ENCODE measurements around the gene ADAMTS9.

Gene ADAMTS9

GRCh38 chr3:64651741-64652241 is 36.0 kb downstream of the ADAMTS9 start:
- no peak for DNase-seq

GRCh38 chr3:64651303-64651702 is 36.5 kb downstream of the ADAMTS9 start:
- DNase-seq, result no peak

- no peak for DNase-seq
Measured at GRCh38 chr3:64650715-64651114, 37.1 kb downstream of the ADAMTS9 start.

- DNase-seq, result no peak
Measured at GRCh38 chr3:64650096-64650622, 37.6 kb downstream of the ADAMTS9 start.

GRCh38 chr3:64648927-64649906 is 38.6 kb downstream of the ADAMTS9 start:
- DNase-seq, result peak; percentile 18

- no peak for DNase-seq
Measured at GRCh38 chr3:64647825-64648224, 40.0 kb downstream of the ADAMTS9 start.

- DNase-seq, result no peak
Measured at GRCh38 chr3:64645243-64645642, 42.6 kb downstream of the ADAMTS9 start.

- no peak for DNase-seq
Measured at GRCh38 chr3:64644483-64644882, 43.3 kb downstream of the ADAMTS9 start.

- peak; percentile 1 for DNase-seq
Measured at GRCh38 chr3:64642327-64643151, 45.3 kb downstream of the ADAMTS9 start.

GRCh38 chr3:64638981-64639481 is 48.8 kb downstream of the ADAMTS9 start:
- DNase-seq, result peak; percentile 13

GRCh38 chr3:64638511-64638910 is 49.3 kb downstream of the ADAMTS9 start:
- no peak for DNase-seq

GRCh38 chr3:64634417-64634816 is 53.4 kb downstream of the ADAMTS9 start:
- DNase-seq, result no peak

GRCh38 chr3:64631951-64632350 is 55.8 kb downstream of the ADAMTS9 start:
- DNase-seq, result no peak

GRCh38 chr3:64627471-64628321 is 60.1 kb downstream of the ADAMTS9 start:
- no peak for DNase-seq

- DNase-seq, result no peak
Measured at GRCh38 chr3:64627042-64627441, 60.8 kb downstream of the ADAMTS9 start.

- DNase-seq, result no peak
Measured at GRCh38 chr3:64625381-64625780, 62.4 kb downstream of the ADAMTS9 start.

GRCh38 chr3:64623125-64623524 is 64.7 kb downstream of the ADAMTS9 start:
- DNase-seq, result no peak

- DNase-seq, result no peak
Measured at GRCh38 chr3:64621726-64622395, 65.9 kb downstream of the ADAMTS9 start.

- DNase-seq, result no peak
Measured at GRCh38 chr3:64621275-64621674, 66.5 kb downstream of the ADAMTS9 start.

- no peak for DNase-seq
Measured at GRCh38 chr3:64620020-64620419, 67.8 kb downstream of the ADAMTS9 start.

GRCh38 chr3:64619216-64619615 is 68.6 kb downstream of the ADAMTS9 start:
- no peak for DNase-seq

All from NCI-H1092 treated with DMSO at 0.1 percent for 48 hours (cell line).